H9 (cell line): ENCODE results near the gene MROH8. TPM values are rescaled to one million over a fixed set of nuclear protein-coding genes. Genes with fewer than 3 reads are reported as not detected.

Experiments used
- DNase-seq: peaks from one replicate; pipeline ENCODE4 v3.0.0-alpha.2; 2017
- H2AFZ ChIP-seq: one replicate; pipeline ENCODE4 v1.6.1; 2013; ENCODE audit warnings: mild to moderate bottlenecking, low read length, control low read depth, moderate library complexity
- H2AK5ac ChIP-seq: 2 replicates; pipeline ENCODE4 v1.6.1; 2013; ENCODE audit warnings: low read length, control low read depth, mixed read lengths; ENCODE audit not compliant: insufficient read length
- H2BK120ac ChIP-seq: one replicate; pipeline ENCODE4 v1.6.1; 2013; ENCODE audit warnings: low read depth, mild to moderate bottlenecking, low read length, control low read depth, inconsistent platforms; ENCODE audit not compliant: poor library complexity, severe bottlenecking
- H2BK12ac ChIP-seq: 2 replicates; pipeline ENCODE4 v1.6.1; 2013; ENCODE audit warnings: low read length, control low read depth, mixed read lengths, low read depth; ENCODE audit not compliant: insufficient read length
- H2BK15ac ChIP-seq: 2 replicates; pipeline ENCODE4 v1.6.1; 2013; ENCODE audit warnings: low read depth, low read length, control low read depth
- H2BK20ac ChIP-seq: one replicate; pipeline ENCODE4 v1.6.1; 2013; ENCODE audit warnings: low read depth, mild to moderate bottlenecking, low read length, control low read depth, inconsistent platforms; ENCODE audit not compliant: poor library complexity, severe bottlenecking
- H2BK5ac ChIP-seq: 2 replicates; pipeline ENCODE4 v1.6.1; 2013; ENCODE audit warnings: low read length, control low read depth, mixed read lengths; ENCODE audit not compliant: insufficient read length
- H3K14ac ChIP-seq: 2 replicates; pipeline ENCODE4 v1.6.1; 2013; ENCODE audit warnings: low read length, control low read depth; ENCODE audit not compliant: insufficient read depth
- H3K18ac ChIP-seq: 2 replicates; pipeline ENCODE4 v1.6.1; 2013; ENCODE audit warnings: low read depth, mild to moderate bottlenecking, mixed read lengths, low read length, control low read depth; ENCODE audit not compliant: insufficient read length
- H3K23ac ChIP-seq: 2 replicates; pipeline ENCODE4 v1.6.1; 2013; ENCODE audit warnings: low read length, control low read depth, mixed read lengths, low read depth; ENCODE audit not compliant: insufficient read length
- H3K23me2 ChIP-seq: 2 replicates; pipeline ENCODE4 v1.6.1; 2013; ENCODE audit warnings: low read depth, mild to moderate bottlenecking, mixed read lengths, low read length, control low read depth; ENCODE audit not compliant: insufficient read length, poor library complexity, severe bottlenecking
- H3K27ac ChIP-seq: 2 replicates; pipeline ENCODE4 v1.5.1; 2013; ENCODE audit warnings: low read length, control low read depth, mixed read lengths, low read depth; ENCODE audit not compliant: insufficient read length
- H3K27me3 ChIP-seq: 2 replicates; pipeline ENCODE4 v1.6.1; 2013; ENCODE audit warnings: low read length, control low read depth, inconsistent platforms; ENCODE audit not compliant: insufficient read depth
- H3K4ac ChIP-seq: 2 replicates; pipeline ENCODE4 v1.6.1; 2013; ENCODE audit warnings: low read depth, mild to moderate bottlenecking, control low read depth, inconsistent platforms, low read length, moderate library complexity
- H3K4me1 ChIP-seq: 2 replicates; pipeline ENCODE4 v1.6.1; 2013; ENCODE audit warnings: low read length, control low read depth, inconsistent platforms; ENCODE audit not compliant: insufficient read depth
- H3K4me2 ChIP-seq: 2 replicates; pipeline ENCODE4 v1.6.1; 2013; ENCODE audit warnings: low read length, control low read depth, mixed read lengths; ENCODE audit not compliant: insufficient read length, insufficient read depth
- H3K56ac ChIP-seq: 2 replicates; pipeline ENCODE4 v1.6.1; 2013; ENCODE audit warnings: low read depth, mild to moderate bottlenecking, mixed read lengths, low read length, control low read depth; ENCODE audit not compliant: insufficient read length
- H3K79me1 ChIP-seq: 2 replicates; pipeline ENCODE4 v1.6.1; 2013; ENCODE audit warnings: low read depth, mild to moderate bottlenecking, moderate library complexity, low read length, control low read depth, inconsistent platforms; ENCODE audit not compliant: insufficient read depth, poor library complexity, severe bottlenecking
- H3K79me2 ChIP-seq: 2 replicates; pipeline ENCODE4 v1.6.1; 2013; ENCODE audit warnings: low read length, control low read depth, inconsistent platforms; ENCODE audit not compliant: insufficient read depth
- H3K9ac ChIP-seq: 2 replicates; pipeline ENCODE4 v1.6.1; 2013; ENCODE audit warnings: low read length, control low read depth, mixed read lengths; ENCODE audit not compliant: insufficient read length; ENCODE audit errors: extremely low read depth
- H3K9me3 ChIP-seq: one replicate; pipeline ENCODE4 v1.6.1; 2013; ENCODE audit warnings: low read depth, low read length, inconsistent platforms; ENCODE audit not compliant: control insufficient read depth
- H3T11ph ChIP-seq: one replicate; pipeline ENCODE4 v1.6.1; 2013; ENCODE audit warnings: mild to moderate bottlenecking, low read length, control low read depth, inconsistent platforms
- H4K20me1 ChIP-seq: one replicate; pipeline ENCODE4 v1.6.1; 2013; ENCODE audit not compliant: control insufficient read depth, insufficient read length, insufficient read depth
- H4K5ac ChIP-seq: 2 replicates; pipeline ENCODE4 v1.6.1; 2013; ENCODE audit warnings: low read depth, mild to moderate bottlenecking, mixed read lengths, low read length, control low read depth; ENCODE audit not compliant: insufficient read length
- H4K8ac ChIP-seq: replicated peaks from 2 replicates; pipeline ENCODE4 v1.6.1; 2013; ENCODE audit warnings: low read length, control low read depth, mixed read lengths, low read depth; ENCODE audit not compliant: insufficient read length
- H4K91ac ChIP-seq: 2 replicates; pipeline ENCODE4 v1.6.1; 2013; ENCODE audit warnings: low read depth, mild to moderate bottlenecking, moderate library complexity, mixed read lengths, low read length, control low read depth; ENCODE audit not compliant: insufficient read length
- H3K27ac Mint-ChIP-seq, 3 experiments: 2 replicates in 2 of 3; 3 replicates in 1 of 3; pipeline ENCODE4 v1.8.0; 2020 to 2021; ENCODE audit warnings: mixed read lengths in 3 of 3, mild to moderate bottlenecking in 1 of 3, moderate library complexity in 1 of 3
- H3K27me3 Mint-ChIP-seq: 2 replicates; pipeline ENCODE4 v1.8.0; 2021; ENCODE audit warnings: low read depth, mild to moderate bottlenecking, moderate library complexity, mixed read lengths
- H3K36me3 Mint-ChIP-seq, 3 experiments: 2 replicates in 2 of 3; 3 replicates in 1 of 3; pipeline ENCODE4 v1.8.0; 2020 to 2021; ENCODE audit warnings: low read depth in 3 of 3, mixed read lengths in 3 of 3; ENCODE audit not compliant: insufficient read depth in 1 of 3
- H3K4me1 Mint-ChIP-seq, 2 experiments: 2 replicates each; pipeline ENCODE4 v1.8.0; 2020; ENCODE audit warnings: mixed read lengths in 2 of 2
- H3K4me3 Mint-ChIP-seq, 2 experiments: 2 replicates in 1 of 2; 3 replicates in 1 of 2; pipeline ENCODE4 v1.8.0; 2020 to 2021; ENCODE audit warnings: mild to moderate bottlenecking in 2 of 2, mixed read lengths in 2 of 2, moderate library complexity in 1 of 2
- H3K9me3 Mint-ChIP-seq, 2 experiments: 2 replicates in 1 of 2; 3 replicates in 1 of 2; pipeline ENCODE4 v1.8.0; 2020; ENCODE audit warnings: mild to moderate bottlenecking in 2 of 2, mixed read lengths in 2 of 2, moderate library complexity in 1 of 2
- CTCF ChIP-seq: fragments of 200-600 bp; sonication (generic); conservative IDR thresholded peaks from 3 replicates; pipeline ENCODE4 v1.8.0; 2021; ENCODE audit warnings: antibody characterized with exemption, mild to moderate bottlenecking
- WGBS: extraction: QIAGEN DNeasy Blood & Tissue Kit; methylation state at CpG from one replicate; pipeline ENCODE4 v1.1.7; 2013; ENCODE audit warnings: missing lambda C conversion rate, low lambda C conversion rate, mixed read lengths; ENCODE audit not compliant: insufficient read length; ENCODE audit errors: extremely low coverage; 5-methylcytosine and 5-hydroxymethylcytosine counted together
- total RNA-seq: library from RNA; stranded (reverse); gene quantifications from 2 replicates; pipeline ENCODE4 v1.2.1, GENCODE V29; 2021

Gene MROH8
- total RNA-seq, 1 experiment from 2014 or later, result 0.90 TPM

GRCh38 chr20:37207171-37207570 lies 27.8 kb upstream of the MROH8 start:
- H3K36me3 Mint-ChIP-seq, result peaks cover 45 to 79% (median 65%) of the 10 kb centered on the region in 3 experiments
- Histone ChIP-seq H3K18ac (no peak overlapping the region), H3K9ac (no peak overlapping the region), H3K79me1 (no peaks in the 10 kb centered on the region), H3K4me2 (no peak overlapping the region), H3K4me1 (no peaks in the 10 kb centered on the region), H4K91ac (no peak overlapping the region), H3K4ac (no peak overlapping the region), H3K23ac (no peak overlapping the region), H2BK15ac (no peak overlapping the region), H4K8ac (no peak overlapping the region), H2AK5ac (no peak overlapping the region), H3K27ac (no peak overlapping the region), H3K79me2 (peaks cover 2% of the 10 kb centered on the region; the same call in 1 of the 2 replicates), H2BK12ac (no peak overlapping the region), H4K5ac (no peak overlapping the region), H3K27me3 (no peaks in the 10 kb centered on the region), H2AFZ (no peak overlapping the region), H3K23me2 (no peaks in the 10 kb centered on the region), H3K56ac (no peak overlapping the region), H3K14ac (no peak overlapping the region), H2BK5ac (no peak overlapping the region), H2BK120ac (no peak overlapping the region), H2BK20ac (no peak overlapping the region), H3K9me3 (no peaks in the 10 kb centered on the region), H3T11ph (no peak overlapping the region), H4K20me1 (no peaks in the 10 kb centered on the region)
- TF ChIP-seq CTCF, result no peak
- no peaks in the 10 kb centered on the region for H3K9me3 Mint-ChIP-seq
- no CpG with 5 or more reads among the region's 11 CpGs for WGBS
- DNase-seq, result no peak
- H3K27ac Mint-ChIP-seq, result peak overlapping the region in 1 of 3 experiments; percentile 48; a peak in 1 of 7 replicates
- H3K27me3 Mint-ChIP-seq, result no peaks in the 10 kb centered on the region
- H3K4me1 Mint-ChIP-seq, result no peaks in the 10 kb centered on the region
- H3K4me3 Mint-ChIP-seq, result no peak overlapping the region
